Measurements from ENCODE around the gene GABRR1. TPM values are rescaled to one million over a fixed set of nuclear protein-coding genes. Genes with fewer than 3 reads are reported as not detected.

Gene GABRR1
- total and polyA plus RNA-seq, 2 experiments from 2014 or later: 0.14 to 0.37 TPM

GRCh38 chr6:89251976-89252375, 34.8 kb upstream of the GABRR1 start (continued):
- TF ChIP-seq ZNF331 (CRISPR knock-in tag; IDR thresholded peaks at IDR 0.05; ENCODE audit: low read depth): no peak

GRCh38 chr6:89251170-89251569, 34.0 kb upstream of the GABRR1 start:
- Histone ChIP-seq H3F3A (replicated peaks; ENCODE audit: low read depth) (no peaks in the 10 kb centered on the region), H3K9me2 (ENCODE audit: insufficient read depth) (no peaks in the 10 kb centered on the region), H3K27me3 (ENCODE audit: insufficient read depth) (no peaks in the 10 kb centered on the region), H2AFZ (no peak overlapping the region), H3K27ac (ENCODE audit: low read depth) (no peak overlapping the region), H3K4me1 (ENCODE audit: insufficient read depth) (no peaks in the 10 kb centered on the region), H4K20me1 (replicated peaks; ENCODE audit: insufficient read depth) (no peaks in the 10 kb centered on the region), H3K4me2 (no peak overlapping the region), H3K79me2 (replicated peaks; ENCODE audit: insufficient read depth) (no peaks in the 10 kb centered on the region), H3K4me3 (no peak overlapping the region), H3K36me3 (ENCODE audit: insufficient read depth) (no peaks in the 10 kb centered on the region)
- ATAC-seq: no peak
- Mint-ChIP-seq H3K27me3 (ENCODE audit: insufficient read depth, low read depth, poor library complexity) (peaks cover 1% of the 10 kb centered on the region), H3K4me1 (no peaks in the 10 kb centered on the region), H3K36me3 (ENCODE audit: low read depth) (no peaks in the 10 kb centered on the region; the same call in 2 of the 3 replicates), H3K4me3 (no peak overlapping the region), H3K27ac (no peak overlapping the region), H3K9me3 (no peaks in the 10 kb centered on the region)
- TF ChIP-seq ETS1 (IDR thresholded peaks at IDR 0.05): no peak
- TF ChIP-seq NANOG (IDR thresholded peaks at IDR 0.05; ENCODE audit: borderline replicate concordance): no peak
- no peak for TF ChIP-seq ZNF462 (CRISPR knock-in tag; IDR thresholded peaks at IDR 0.05)
- no peak for TF ChIP-seq POLR2AphosphoS5 (IDR thresholded peaks at IDR 0.05; ENCODE audit: low read depth)
- no peak for TF ChIP-seq REST (IDR thresholded peaks at IDR 0.05; ENCODE audit: unreplicated experiment)
- TF ChIP-seq STAT1 (IDR thresholded peaks at IDR 0.05; ENCODE audit: unreplicated experiment): no peak
- TF ChIP-seq CREB1 (CRISPR knock-in tag; IDR thresholded peaks at IDR 0.05; ENCODE audit: low read depth): no peak
- TF ChIP-seq ZNF331 (CRISPR knock-in tag; IDR thresholded peaks at IDR 0.05; ENCODE audit: low read depth): no peak
- TF ChIP-seq CTCF (conservative IDR thresholded peaks at IDR 0.05; ENCODE audit: low read depth in 2 of 2): no peak
- TF ChIP-seq JUNB (IDR thresholded peaks at IDR 0.05; ENCODE audit: unreplicated experiment): no peak
- TF ChIP-seq EZH2 (IDR thresholded peaks at IDR 0.05; ENCODE audit: low read depth, unreplicated experiment): no peak
- TF ChIP-seq ZNF114 (CRISPR knock-in tag; IDR thresholded peaks at IDR 0.05): no peak
- no peak for TF ChIP-seq EZH2phosphoT487 (IDR thresholded peaks at IDR 0.05; ENCODE audit: unreplicated experiment)
- DNase-seq (ENCODE audit: low spot score): no peak
